ENCODE data around the gene DPEP3.

DNA sequence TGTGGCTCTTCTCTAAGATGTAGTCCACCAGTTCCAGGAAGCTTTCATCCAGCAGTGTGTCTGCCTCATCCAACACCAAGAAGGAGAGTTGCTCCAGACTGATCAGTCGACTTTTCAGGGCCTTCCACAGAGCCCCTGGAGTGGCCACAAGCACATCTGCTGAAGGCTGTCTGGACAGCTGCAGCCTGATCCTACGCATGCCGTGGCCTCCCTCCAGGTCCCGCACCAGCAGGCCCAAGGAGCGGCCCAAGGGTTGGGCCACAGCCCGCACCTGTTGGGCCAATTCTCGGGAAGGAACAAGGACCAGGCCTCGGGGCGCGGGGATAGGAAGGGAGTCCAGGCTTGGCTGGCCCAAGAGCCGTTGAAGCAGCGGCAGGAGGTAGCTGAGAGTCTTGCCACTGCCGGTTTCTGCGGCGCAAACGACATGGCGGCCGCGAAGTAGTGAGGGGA is 42.0 kb upstream of the DPEP3 start:
- TF ChIP-seq, protein P1, sequence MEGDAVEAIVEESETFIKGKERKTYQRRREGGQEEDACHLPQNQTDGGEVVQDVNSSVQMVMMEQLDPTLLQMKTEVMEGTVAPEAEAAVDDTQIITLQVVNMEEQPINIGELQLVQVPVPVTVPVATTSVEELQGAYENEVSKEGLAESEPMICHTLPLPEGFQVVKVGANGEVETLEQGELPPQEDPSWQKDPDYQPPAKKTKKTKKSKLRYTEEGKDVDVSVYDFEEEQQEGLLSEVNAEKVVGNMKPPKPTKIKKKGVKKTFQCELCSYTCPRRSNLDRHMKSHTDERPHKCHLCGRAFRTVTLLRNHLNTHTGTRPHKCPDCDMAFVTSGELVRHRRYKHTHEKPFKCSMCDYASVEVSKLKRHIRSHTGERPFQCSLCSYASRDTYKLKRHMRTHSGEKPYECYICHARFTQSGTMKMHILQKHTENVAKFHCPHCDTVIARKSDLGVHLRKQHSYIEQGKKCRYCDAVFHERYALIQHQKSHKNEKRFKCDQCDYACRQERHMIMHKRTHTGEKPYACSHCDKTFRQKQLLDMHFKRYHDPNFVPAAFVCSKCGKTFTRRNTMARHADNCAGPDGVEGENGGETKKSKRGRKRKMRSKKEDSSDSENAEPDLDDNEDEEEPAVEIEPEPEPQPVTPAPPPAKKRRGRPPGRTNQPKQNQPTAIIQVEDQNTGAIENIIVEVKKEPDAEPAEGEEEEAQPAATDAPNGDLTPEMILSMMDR (IDR thresholded peaks at IDR 0.05), result no peak
- no peak for TF ChIP-seq EZH2 (IDR thresholded peaks at IDR 0.05; ENCODE audit: borderline replicate concordance, insufficient read depth, low read depth, low read length, poor library complexity, severe bottlenecking)
